ENCODE data around the gene SPATA20. TPM values are rescaled to one million over a fixed set of nuclear protein-coding genes. Genes with fewer than 3 reads are reported as not detected.

Gene SPATA20
- polyA plus RNA-seq, 1 donor from 2014 or later = 53.5 TPM

- Histone ChIP-seq H3K9ac (ENCODE audit: low read length) (no peak overlapping the region), H2AFZ (ENCODE audit: low read depth, low read length) (no peak overlapping the region), H3K9me2 (ENCODE audit: insufficient read depth, low read length) (no peaks in the 10 kb centered on the region), H4K20me1 (ENCODE audit: insufficient read depth) (no peaks in the 10 kb centered on the region), H3K9me3 (ENCODE audit: low read length) (no peaks in the 10 kb centered on the region), H3K4me3 (ENCODE audit: low read length) (no peak overlapping the region), H3K79me2 (replicated peaks; ENCODE audit: insufficient read depth, low read length) (no peaks in the 10 kb centered on the region), H3K4me2 (ENCODE audit: low read length) (no peak overlapping the region), H3K36me3 (ENCODE audit: insufficient read depth, low read length) (no peaks in the 10 kb centered on the region), H3K27ac (ENCODE audit: low read length) (no peak overlapping the region), H3F3A (ENCODE audit: insufficient read depth, low read length, poor library complexity, severe bottlenecking) (no peaks in the 10 kb centered on the region), H3K27me3 (ENCODE audit: insufficient read depth, low read depth, low read length) (no peaks in the 10 kb centered on the region)
- TF ChIP-seq TAF1 (IDR thresholded peaks at IDR 0.05; ENCODE audit: low read depth) = no peak
- no peak for TF ChIP-seq MXI1 (conservative IDR thresholded peaks at IDR 0.05; ENCODE audit: poor library complexity, severe bottlenecking)
- TF ChIP-seq RAD21 (conservative IDR thresholded peaks at IDR 0.05) = no peak
- TF ChIP-seq SMC3 (conservative IDR thresholded peaks at IDR 0.05; ENCODE audit: poor library complexity) = no peak
- TF ChIP-seq, protein P1, sequence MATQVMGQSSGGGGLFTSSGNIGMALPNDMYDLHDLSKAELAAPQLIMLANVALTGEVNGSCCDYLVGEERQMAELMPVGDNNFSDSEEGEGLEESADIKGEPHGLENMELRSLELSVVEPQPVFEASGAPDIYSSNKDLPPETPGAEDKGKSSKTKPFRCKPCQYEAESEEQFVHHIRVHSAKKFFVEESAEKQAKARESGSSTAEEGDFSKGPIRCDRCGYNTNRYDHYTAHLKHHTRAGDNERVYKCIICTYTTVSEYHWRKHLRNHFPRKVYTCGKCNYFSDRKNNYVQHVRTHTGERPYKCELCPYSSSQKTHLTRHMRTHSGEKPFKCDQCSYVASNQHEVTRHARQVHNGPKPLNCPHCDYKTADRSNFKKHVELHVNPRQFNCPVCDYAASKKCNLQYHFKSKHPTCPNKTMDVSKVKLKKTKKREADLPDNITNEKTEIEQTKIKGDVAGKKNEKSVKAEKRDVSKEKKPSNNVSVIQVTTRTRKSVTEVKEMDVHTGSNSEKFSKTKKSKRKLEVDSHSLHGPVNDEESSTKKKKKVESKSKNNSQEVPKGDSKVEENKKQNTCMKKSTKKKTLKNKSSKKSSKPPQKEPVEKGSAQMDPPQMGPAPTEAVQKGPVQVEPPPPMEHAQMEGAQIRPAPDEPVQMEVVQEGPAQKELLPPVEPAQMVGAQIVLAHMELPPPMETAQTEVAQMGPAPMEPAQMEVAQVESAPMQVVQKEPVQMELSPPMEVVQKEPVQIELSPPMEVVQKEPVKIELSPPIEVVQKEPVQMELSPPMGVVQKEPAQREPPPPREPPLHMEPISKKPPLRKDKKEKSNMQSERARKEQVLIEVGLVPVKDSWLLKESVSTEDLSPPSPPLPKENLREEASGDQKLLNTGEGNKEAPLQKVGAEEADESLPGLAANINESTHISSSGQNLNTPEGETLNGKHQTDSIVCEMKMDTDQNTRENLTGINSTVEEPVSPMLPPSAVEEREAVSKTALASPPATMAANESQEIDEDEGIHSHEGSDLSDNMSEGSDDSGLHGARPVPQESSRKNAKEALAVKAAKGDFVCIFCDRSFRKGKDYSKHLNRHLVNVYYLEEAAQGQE (IDR thresholded peaks at IDR 0.05; ENCODE audit: borderline replicate concordance) = no peak
Observed at GRCh38 chr17:50501054-50501453, 45.9 kb upstream of the SPATA20 start.

GRCh38 chr17:50502301-50502990 is 44.5 kb upstream of the SPATA20 start:
- Histone ChIP-seq H3K36me3 (ENCODE audit: insufficient read depth, low read length) (no peaks in the 10 kb centered on the region), H3K79me2 (replicated peaks; ENCODE audit: insufficient read depth, low read length) (no peaks in the 10 kb centered on the region), H3K9me2 (ENCODE audit: insufficient read depth, low read length) (no peaks in the 10 kb centered on the region), H2AFZ (ENCODE audit: low read depth, low read length) (no peak overlapping the region), H3K9ac (ENCODE audit: low read length) (no peak overlapping the region), H3K27me3 (ENCODE audit: insufficient read depth, low read depth, low read length) (no peaks in the 10 kb centered on the region), H3K4me3 (ENCODE audit: low read length) (no peak overlapping the region), H3F3A (ENCODE audit: insufficient read depth, low read length, poor library complexity, severe bottlenecking) (no peaks in the 10 kb centered on the region), H3K9me3 (ENCODE audit: low read length) (no peaks in the 10 kb centered on the region), H4K20me1 (ENCODE audit: insufficient read depth) (no peaks in the 10 kb centered on the region), H3K27ac (ENCODE audit: low read length) (no peak overlapping the region), H3K4me2 (ENCODE audit: low read length) (no peak overlapping the region)
- TF ChIP-seq, protein P1 (IDR thresholded peaks at IDR 0.05; ENCODE audit: borderline replicate concordance) = no peak
- TF ChIP-seq POLR2AphosphoS5 (IDR thresholded peaks at IDR 0.05) = no peak
- TF ChIP-seq, protein P2, sequence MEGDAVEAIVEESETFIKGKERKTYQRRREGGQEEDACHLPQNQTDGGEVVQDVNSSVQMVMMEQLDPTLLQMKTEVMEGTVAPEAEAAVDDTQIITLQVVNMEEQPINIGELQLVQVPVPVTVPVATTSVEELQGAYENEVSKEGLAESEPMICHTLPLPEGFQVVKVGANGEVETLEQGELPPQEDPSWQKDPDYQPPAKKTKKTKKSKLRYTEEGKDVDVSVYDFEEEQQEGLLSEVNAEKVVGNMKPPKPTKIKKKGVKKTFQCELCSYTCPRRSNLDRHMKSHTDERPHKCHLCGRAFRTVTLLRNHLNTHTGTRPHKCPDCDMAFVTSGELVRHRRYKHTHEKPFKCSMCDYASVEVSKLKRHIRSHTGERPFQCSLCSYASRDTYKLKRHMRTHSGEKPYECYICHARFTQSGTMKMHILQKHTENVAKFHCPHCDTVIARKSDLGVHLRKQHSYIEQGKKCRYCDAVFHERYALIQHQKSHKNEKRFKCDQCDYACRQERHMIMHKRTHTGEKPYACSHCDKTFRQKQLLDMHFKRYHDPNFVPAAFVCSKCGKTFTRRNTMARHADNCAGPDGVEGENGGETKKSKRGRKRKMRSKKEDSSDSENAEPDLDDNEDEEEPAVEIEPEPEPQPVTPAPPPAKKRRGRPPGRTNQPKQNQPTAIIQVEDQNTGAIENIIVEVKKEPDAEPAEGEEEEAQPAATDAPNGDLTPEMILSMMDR (IDR thresholded peaks at IDR 0.05; ENCODE audit: poor library complexity, severe bottlenecking) = no peak
- TF ChIP-seq EZH2 (IDR thresholded peaks at IDR 0.05; ENCODE audit: borderline replicate concordance, insufficient read depth, low read length, poor library complexity, severe bottlenecking) = no peak
- no peak for TF ChIP-seq RAD21 (conservative IDR thresholded peaks at IDR 0.05)
- no peak for TF ChIP-seq TAF1 (IDR thresholded peaks at IDR 0.05; ENCODE audit: low read depth)
- no peak for TF ChIP-seq EP300 (conservative IDR thresholded peaks at IDR 0.05; ENCODE audit: poor library complexity, severe bottlenecking)
- TF ChIP-seq MXI1 (conservative IDR thresholded peaks at IDR 0.05; ENCODE audit: poor library complexity, severe bottlenecking) = no peak
- no peak for TF ChIP-seq SMC3 (conservative IDR thresholded peaks at IDR 0.05; ENCODE audit: poor library complexity)

All from neural cell (in vitro differentiated cells).